ENCODE measurements around the gene SLC17A1.

The SLC17A1 gene

GRCh38 chr6:25816252-25816651 lies 15.6 kb downstream of the SLC17A1 start:
- TF ChIP-seq RAD21 (IDR thresholded peaks at IDR 0.05; ENCODE audit: low read depth), result no peak
- TF ChIP-seq TCF12 (IDR thresholded peaks at IDR 0.05; ENCODE audit: low read depth), result no peak
- no peak for TF ChIP-seq TAF1 (IDR thresholded peaks at IDR 0.05; ENCODE audit: low read depth)
- TF ChIP-seq CEBPB (IDR thresholded peaks at IDR 0.05), result no peak

DNA sequence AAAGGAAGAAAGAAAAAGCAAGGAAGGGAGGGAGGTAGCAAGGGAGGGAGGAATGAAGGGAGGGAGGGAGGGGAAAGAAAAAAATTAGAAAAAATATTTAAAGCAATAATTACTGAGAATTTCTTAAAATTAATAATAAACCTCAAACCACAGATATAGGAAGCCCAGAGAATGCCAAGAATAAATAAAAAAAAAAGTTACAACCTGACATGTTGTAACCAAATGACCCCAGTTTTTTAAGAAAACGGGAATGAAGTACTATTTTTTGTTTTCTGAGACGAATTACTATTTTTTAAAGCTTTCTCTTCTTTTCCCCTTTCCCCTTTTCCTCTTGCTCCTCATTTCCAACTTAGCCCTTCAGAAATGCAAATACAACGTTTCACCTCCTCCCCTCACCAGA lies 16.7 kb downstream of the SLC17A1 start:
- TF ChIP-seq YY1 (IDR thresholded peaks at IDR 0.05; ENCODE audit: low read depth) (no peak), TEAD4 (IDR thresholded peaks at IDR 0.05) (no peak), ZBTB7A (IDR thresholded peaks at IDR 0.05; ENCODE audit: low read depth) (no peak), NFIC (IDR thresholded peaks at IDR 0.05) (no peak), EGR1 (IDR thresholded peaks at IDR 0.05) (no peak), CEBPB (IDR thresholded peaks at IDR 0.05) (no peak)

GRCh38 chr6:25804804-25805203 lies 27.0 kb downstream of the SLC17A1 start:
- no peak for TF ChIP-seq CEBPB (IDR thresholded peaks at IDR 0.05)
- TF ChIP-seq, protein P1, sequence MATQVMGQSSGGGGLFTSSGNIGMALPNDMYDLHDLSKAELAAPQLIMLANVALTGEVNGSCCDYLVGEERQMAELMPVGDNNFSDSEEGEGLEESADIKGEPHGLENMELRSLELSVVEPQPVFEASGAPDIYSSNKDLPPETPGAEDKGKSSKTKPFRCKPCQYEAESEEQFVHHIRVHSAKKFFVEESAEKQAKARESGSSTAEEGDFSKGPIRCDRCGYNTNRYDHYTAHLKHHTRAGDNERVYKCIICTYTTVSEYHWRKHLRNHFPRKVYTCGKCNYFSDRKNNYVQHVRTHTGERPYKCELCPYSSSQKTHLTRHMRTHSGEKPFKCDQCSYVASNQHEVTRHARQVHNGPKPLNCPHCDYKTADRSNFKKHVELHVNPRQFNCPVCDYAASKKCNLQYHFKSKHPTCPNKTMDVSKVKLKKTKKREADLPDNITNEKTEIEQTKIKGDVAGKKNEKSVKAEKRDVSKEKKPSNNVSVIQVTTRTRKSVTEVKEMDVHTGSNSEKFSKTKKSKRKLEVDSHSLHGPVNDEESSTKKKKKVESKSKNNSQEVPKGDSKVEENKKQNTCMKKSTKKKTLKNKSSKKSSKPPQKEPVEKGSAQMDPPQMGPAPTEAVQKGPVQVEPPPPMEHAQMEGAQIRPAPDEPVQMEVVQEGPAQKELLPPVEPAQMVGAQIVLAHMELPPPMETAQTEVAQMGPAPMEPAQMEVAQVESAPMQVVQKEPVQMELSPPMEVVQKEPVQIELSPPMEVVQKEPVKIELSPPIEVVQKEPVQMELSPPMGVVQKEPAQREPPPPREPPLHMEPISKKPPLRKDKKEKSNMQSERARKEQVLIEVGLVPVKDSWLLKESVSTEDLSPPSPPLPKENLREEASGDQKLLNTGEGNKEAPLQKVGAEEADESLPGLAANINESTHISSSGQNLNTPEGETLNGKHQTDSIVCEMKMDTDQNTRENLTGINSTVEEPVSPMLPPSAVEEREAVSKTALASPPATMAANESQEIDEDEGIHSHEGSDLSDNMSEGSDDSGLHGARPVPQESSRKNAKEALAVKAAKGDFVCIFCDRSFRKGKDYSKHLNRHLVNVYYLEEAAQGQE (IDR thresholded peaks at IDR 0.05; ENCODE audit: low read depth), result no peak
- TF ChIP-seq, protein P2, sequence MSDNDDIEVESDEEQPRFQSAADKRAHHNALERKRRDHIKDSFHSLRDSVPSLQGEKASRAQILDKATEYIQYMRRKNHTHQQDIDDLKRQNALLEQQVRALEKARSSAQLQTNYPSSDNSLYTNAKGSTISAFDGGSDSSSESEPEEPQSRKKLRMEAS (IDR thresholded peaks at IDR 0.05), result no peak
- TF ChIP-seq EGR1 (IDR thresholded peaks at IDR 0.05), result no peak
- no peak for TF ChIP-seq FOXM1 (IDR thresholded peaks at IDR 0.05; ENCODE audit: borderline replicate concordance, low read depth)
- TF ChIP-seq YY1 (IDR thresholded peaks at IDR 0.05; ENCODE audit: low read depth), result no peak
- no peak for TF ChIP-seq CREB1 (IDR thresholded peaks at IDR 0.05; ENCODE audit: low read depth)
- TF ChIP-seq ZBTB7A (IDR thresholded peaks at IDR 0.05; ENCODE audit: low read depth), result no peak
- no peak for TF ChIP-seq TCF12 (IDR thresholded peaks at IDR 0.05; ENCODE audit: low read depth)
- no peak for TF ChIP-seq TEAD4 (IDR thresholded peaks at IDR 0.05)
- TF ChIP-seq TAF1 (IDR thresholded peaks at IDR 0.05; ENCODE audit: low read depth), result no peak
- TF ChIP-seq RAD21 (IDR thresholded peaks at IDR 0.05; ENCODE audit: low read depth), result no peak
- no peak for TF ChIP-seq EP300 (IDR thresholded peaks at IDR 0.05; ENCODE audit: borderline replicate concordance)
- TF ChIP-seq, protein P3, sequence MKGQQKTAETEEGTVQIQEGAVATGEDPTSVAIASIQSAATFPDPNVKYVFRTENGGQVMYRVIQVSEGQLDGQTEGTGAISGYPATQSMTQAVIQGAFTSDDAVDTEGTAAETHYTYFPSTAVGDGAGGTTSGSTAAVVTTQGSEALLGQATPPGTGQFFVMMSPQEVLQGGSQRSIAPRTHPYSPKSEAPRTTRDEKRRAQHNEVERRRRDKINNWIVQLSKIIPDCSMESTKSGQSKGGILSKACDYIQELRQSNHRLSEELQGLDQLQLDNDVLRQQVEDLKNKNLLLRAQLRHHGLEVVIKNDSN (IDR thresholded peaks at IDR 0.05), result no peak

DNA sequence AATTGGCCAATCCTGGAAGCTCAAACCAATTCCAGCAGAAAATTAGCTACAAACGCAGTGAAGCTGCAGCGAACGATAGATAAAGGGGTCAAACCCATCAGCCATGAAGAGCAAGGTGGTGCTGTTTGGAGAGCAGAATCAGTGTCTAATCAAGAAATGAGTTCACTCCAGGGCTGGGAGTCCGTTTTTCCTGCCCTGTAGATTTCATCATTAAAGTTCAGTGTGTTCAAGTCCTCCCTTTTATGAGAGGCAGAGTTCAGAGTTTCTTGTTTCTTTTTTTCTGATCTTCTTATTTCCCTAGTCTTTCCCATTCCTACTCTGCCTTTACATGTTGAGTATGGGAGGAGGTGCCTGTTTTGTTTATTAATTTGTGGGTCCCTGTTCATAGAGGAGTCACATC lies 30.4 kb downstream of the SLC17A1 start:
- TF ChIP-seq, protein P2 (IDR thresholded peaks at IDR 0.05), result no peak

GRCh38 chr6:25794784-25795183 lies 37.1 kb downstream of the SLC17A1 start:
- TF ChIP-seq TAF1 (IDR thresholded peaks at IDR 0.05; ENCODE audit: low read depth) (no peak), TCF12 (IDR thresholded peaks at IDR 0.05; ENCODE audit: low read depth) (no peak)

GRCh38 chr6:25793970-25794369 lies 37.9 kb downstream of the SLC17A1 start:
- TF ChIP-seq NFIC (IDR thresholded peaks at IDR 0.05) (no peak), EGR1 (IDR thresholded peaks at IDR 0.05) (no peak), CREB1 (IDR thresholded peaks at IDR 0.05; ENCODE audit: low read depth) (no peak)
- TF ChIP-seq, protein P1 (IDR thresholded peaks at IDR 0.05; ENCODE audit: low read depth), result no peak

DNA sequence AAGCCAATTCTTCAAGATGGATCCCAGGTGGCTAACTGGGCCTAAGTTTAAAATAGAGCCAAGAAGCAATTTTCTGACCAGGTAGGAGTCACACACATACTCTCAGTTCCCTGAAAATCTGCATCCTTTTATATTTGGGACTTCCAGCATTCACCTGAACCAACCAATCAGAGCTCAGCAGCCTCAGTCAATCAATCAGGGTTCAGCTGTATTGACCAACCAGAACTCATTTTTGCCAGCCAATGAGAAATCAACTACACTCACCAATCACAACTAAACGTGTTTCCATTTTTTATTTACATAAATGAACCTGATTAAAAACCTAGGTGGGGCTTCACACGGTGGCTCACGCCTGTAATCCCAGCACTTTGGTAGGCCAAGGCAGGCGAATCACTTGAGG lies 39.8 kb downstream of the SLC17A1 start:
- TF ChIP-seq, protein P3 (IDR thresholded peaks at IDR 0.05), result no peak
- TF ChIP-seq CREB1 (IDR thresholded peaks at IDR 0.05; ENCODE audit: low read depth) (no peak), NFIC (IDR thresholded peaks at IDR 0.05) (no peak), CEBPB (IDR thresholded peaks at IDR 0.05) (no peak), EP300 (IDR thresholded peaks at IDR 0.05; ENCODE audit: borderline replicate concordance) (no peak), TEAD4 (IDR thresholded peaks at IDR 0.05) (no peak), TAF1 (IDR thresholded peaks at IDR 0.05; ENCODE audit: low read depth) (no peak), YY1 (IDR thresholded peaks at IDR 0.05; ENCODE audit: low read depth) (no peak), FOXM1 (IDR thresholded peaks at IDR 0.05; ENCODE audit: borderline replicate concordance, low read depth) (no peak), EGR1 (IDR thresholded peaks at IDR 0.05) (no peak), RAD21 (IDR thresholded peaks at IDR 0.05; ENCODE audit: low read depth) (no peak)
- TF ChIP-seq, protein P2 (IDR thresholded peaks at IDR 0.05), result no peak
- TF ChIP-seq, protein P1 (IDR thresholded peaks at IDR 0.05; ENCODE audit: low read depth), result no peak
